Stomach (tissue), 4 donors: ENCODE data around the gene MTHFD1.

Source experiments
- CTCF ChIP-seq, 7 experiments: fragments of 450-650 bp in 4 of 7; fragments of 200-600 bp in 3 of 7; sonication (generic) in 3 of 7; IDR thresholded peaks; one replicate each; pipeline ENCODE4 v1.5.1; 2016 to 2019; ENCODE audit warnings: antibody characterized with exemption in 7 of 7, control low read depth in 2 of 7, mild to moderate bottlenecking in 1 of 7
- EP300 ChIP-seq: sonication (generic); formaldehyde crosslinking; IDR thresholded peaks from one replicate; pipeline ENCODE4 v1.6.1; 2017; ENCODE audit warnings: antibody characterized with exemption
- POLR2A ChIP-seq, 4 donors: fragments of 450-650 bp; IDR thresholded peaks; one replicate each; pipeline ENCODE4 v1.6.1; 2016; ENCODE audit warnings: antibody characterized with exemption in 4 of 4, control low read depth in 2 of 4, mild to moderate bottlenecking in 1 of 4, moderate library complexity in 1 of 4
- POLR2AphosphoS5 ChIP-seq, 3 donors: sonication (generic); formaldehyde crosslinking; IDR thresholded peaks; one replicate each; pipeline ENCODE4 v1.6.1; 2016; ENCODE audit warnings: antibody characterized with exemption in 3 of 3

DNA sequence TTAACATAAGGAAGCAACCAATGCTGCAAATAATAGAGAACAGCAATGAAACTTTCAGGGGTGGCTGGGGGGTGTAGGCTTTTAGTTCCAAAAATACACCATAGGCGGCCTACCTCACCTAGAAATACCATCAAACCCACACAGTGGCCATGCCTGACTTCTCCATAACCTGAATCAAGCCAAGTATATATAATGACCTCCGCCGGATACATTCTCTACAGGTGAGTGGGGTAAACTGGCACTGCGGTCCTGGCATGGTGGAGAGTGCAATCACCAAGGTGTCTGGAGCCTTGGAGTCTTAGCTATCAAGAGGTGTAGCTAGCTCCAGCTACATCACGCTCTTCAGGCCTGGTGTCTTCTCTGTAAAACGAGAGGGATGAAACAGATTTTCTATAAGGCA lies 114.3 kb downstream of the MTHFD1 start:
- TF ChIP-seq POLR2A (IDR thresholded peaks at IDR 0.05) (no peak), CTCF (IDR thresholded peaks at IDR 0.05) (no peak), EP300 (no peak), POLR2AphosphoS5 (IDR thresholded peaks at IDR 0.05) (no peak)
